ENCODE results near the gene MEX3D. TPM values are rescaled to one million over a fixed set of nuclear protein-coding genes. Genes with fewer than 3 reads are reported as not detected.

MEX3D gene
- total RNA-seq, 1 donor from 2014 or later, result 17.8 TPM

DNA sequence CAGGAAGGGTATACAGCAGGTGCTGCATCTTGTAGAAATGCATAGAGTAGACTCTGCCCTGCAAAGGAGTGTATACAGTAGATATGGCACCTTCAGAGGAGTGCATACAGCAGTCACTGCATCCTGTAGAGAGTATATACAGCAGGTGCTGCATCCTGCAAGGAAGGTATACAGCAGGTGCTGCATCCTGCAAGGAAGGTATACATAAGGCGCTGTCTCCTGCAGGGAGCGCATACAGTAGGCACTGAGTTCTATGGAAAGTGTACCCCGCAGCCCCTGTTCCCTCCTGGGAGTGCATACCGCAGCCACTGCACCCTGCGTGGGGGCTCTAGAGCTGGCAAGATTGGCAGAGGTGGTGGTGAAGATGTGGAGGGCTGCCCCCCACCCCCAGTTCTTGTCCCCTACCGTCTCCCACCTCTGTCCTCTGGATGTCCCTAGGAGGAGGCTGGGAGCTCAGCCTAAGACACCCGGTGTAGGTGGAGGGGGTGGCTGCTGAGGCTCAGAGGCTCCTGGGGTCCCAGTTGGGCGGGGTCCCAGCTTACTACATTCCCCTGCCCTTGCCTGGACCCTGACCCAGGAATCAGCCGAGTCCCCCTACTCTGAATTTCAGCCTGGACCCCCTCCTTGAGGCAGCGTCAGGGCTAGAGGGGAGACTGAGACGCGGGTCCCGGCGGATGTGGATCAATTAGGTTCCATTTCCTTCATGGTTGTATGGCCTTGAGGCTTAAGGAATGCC, 53.0 kb downstream of the MEX3D start:
- no peak for ATAC-seq

DNA sequence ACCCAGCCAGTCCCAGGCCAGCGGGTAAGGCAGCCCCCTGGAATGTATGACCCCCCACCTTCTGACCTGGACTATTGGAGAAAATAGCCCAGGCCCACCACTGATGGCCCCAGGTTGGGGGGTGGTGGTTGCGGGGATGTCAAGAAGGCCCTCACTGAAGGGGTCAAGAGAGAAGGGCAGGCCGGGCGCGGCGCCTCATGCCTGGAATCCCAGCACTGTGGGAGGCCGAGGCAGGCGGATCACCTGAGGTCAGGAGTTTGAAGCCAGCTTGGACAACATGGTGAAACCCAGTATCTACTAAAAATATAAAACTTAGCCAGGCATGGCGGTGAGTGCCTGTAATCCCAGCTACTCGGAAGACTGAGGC, 53.8 kb downstream of the MEX3D start:
- no peak for ATAC-seq

DNA sequence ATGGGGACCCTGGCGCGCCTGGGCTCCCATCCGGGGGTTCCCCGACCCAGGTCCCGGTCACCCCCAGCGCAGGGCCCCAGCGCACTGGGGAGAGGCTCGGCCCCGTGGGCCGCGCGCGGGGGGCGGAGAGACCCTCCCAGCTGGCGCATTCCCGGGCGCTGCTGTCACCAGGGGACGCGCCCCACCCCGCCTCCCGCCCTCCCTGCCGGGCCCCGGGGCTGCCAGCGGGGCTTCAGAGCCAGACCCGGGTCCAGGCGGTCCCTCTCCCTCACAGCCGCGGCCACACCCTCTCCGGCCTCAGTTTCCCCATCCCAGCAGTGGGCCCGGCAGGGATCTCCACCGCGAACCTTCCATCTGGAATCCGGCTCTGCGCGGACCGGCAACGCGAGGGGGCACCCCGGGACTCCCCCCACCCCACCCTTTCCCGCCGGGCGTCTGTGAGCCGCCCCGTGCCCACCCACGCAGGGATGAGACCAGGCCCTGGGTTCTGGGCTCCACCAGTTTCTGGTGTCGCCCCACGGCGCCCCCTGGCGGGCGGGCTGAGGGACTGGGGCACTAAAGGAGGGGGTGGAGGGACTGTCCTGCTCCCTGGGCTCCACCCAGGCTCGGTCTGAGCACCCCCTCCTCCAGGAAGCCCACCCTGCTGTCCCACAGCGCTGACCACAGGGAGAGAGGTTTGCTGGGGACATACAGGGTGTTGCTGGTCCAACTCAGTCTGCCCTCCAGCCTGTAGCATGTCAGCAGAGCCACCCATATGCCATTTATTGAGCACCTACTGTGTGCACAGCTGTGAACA, 54.4 kb downstream of the MEX3D start:
- ATAC-seq, result peak; percentile 53

DNA sequence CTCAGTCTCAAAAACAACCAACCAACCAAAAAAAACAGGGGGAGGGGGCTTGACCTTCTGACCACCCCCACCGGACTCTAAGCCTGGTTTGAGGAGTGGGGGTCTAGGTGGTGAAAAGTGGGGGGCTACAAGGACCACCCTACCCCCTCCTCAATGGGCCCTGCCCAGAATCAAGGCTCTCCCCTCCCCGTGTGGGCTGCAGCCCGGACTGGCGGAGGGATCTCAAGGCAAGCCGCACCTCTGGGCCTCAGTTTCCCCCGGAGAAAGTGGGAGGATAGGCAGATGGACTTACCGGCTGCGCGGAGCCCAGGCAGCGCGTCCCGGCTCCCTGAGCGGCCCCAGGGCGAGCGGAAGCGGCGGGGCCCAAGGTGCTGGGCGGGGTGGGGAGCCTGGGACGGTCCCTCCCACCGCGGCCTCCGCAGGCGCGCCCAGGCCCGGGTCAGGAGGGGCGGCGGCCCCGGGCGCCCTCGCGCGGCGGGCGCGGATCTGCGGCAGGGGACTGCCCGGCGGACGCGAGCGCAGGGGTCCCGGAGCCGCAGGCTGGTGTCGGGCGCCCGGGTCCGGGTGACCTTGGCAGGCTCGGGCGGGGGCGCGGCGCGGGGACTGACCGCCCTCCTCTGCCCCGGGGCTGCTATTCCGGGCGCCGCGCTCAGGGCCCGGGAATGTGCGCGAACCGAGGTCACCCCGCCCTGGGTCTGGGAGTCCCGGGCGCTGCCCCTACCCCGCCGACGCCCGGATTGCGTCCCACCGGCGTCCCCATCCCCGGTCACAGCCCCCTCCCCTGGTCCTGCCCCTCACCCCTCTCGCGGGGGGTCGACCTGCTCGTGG, 55.2 kb downstream of the MEX3D start, which contains the start of gene ADAMTSL5:
Gene ADAMTSL5 (minus strand): TSS at position 349 of the 828 bp plus-strand sequence. CDS start 2,076 bp downstream, outside the sequence.
- peak; percentile 61 for ATAC-seq

DNA sequence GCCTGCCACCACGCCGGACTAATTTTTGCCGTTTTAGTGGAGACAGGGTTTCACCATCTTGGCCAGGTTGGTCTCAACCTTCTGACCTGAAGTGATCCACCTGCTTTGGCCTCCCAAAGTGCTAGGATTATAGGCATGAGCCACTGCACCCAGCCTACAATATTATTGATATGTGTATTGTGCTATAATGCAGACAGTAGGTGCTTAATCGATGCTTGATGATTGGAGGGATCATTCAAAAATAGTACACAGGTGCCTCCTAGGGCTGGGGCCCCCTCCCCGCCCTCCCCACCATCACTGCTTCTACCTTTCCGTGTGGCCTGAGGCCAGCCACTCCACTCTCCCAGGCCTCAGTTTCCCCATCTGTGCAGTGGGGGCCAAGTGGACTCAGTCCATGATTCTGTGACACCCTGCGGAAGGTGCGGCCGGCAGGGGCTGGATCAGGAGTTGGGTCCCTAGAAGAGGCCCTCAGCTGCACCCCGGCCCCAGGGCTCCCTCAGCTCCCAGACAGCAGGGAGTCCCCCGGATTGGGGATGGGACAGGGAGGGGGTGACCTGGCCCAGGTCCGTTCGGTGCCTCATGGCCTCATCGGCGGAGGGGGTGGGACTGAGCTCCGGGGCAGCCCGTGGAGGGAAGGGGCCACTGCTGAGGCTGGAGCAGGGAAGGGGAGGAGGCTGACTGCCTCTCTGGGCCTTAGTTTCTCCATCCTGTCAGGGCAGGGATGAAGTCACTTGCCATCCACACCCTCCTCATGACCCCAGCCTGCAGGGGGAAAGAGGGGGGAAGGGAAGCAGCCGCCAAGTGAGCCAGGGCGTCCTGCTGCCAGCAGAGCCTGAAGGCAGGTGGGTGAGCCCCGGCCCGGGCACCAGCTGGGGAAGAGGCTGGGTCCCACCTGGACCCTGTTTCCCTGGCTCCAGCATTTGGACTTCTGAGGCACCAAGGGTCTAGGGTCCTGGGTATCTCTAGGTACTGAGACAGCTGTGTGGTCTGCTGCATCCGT, 56.5 kb downstream of the MEX3D start:
- no peak for ATAC-seq

DNA sequence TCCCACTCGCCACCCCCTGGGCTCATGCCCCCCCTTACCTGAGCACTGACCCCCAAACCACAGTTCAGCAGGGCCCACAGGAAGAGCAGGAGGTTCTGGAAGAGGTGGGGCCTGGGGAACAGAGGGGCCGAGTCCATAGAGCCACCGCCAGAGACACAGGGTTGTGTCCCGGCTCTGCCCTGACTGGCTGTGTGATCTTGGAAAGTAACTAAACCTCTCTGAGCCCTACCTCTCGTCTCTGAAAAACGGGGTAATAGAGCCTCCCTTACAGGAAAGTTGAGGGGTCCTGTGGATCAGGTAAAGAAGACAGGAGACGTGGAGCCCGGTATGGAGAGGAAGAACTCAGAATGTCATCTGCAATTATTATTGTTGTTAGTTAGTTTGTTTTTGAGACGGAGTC, 57.3 kb downstream of the MEX3D start:
- no peak for ATAC-seq

DNA sequence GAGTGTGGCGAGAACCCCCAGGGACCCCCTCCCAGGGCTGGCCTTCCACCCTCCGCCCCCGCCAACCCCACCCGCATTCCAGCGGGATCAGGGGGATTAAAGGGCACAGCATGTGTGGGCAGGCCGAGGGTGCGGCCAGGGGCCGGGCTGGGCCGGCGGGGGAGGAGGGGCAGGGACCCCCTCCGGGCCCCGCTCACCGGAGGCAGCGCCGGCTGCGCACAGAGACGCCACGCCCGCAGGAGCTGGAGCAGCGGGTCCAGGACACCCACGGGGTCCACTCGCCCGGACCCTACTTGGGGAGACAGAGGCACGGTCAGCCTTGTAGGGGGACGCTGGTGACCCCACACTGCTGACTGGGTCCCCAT, 57.7 kb downstream of the MEX3D start:
- peak; percentile 4 for ATAC-seq

DNA sequence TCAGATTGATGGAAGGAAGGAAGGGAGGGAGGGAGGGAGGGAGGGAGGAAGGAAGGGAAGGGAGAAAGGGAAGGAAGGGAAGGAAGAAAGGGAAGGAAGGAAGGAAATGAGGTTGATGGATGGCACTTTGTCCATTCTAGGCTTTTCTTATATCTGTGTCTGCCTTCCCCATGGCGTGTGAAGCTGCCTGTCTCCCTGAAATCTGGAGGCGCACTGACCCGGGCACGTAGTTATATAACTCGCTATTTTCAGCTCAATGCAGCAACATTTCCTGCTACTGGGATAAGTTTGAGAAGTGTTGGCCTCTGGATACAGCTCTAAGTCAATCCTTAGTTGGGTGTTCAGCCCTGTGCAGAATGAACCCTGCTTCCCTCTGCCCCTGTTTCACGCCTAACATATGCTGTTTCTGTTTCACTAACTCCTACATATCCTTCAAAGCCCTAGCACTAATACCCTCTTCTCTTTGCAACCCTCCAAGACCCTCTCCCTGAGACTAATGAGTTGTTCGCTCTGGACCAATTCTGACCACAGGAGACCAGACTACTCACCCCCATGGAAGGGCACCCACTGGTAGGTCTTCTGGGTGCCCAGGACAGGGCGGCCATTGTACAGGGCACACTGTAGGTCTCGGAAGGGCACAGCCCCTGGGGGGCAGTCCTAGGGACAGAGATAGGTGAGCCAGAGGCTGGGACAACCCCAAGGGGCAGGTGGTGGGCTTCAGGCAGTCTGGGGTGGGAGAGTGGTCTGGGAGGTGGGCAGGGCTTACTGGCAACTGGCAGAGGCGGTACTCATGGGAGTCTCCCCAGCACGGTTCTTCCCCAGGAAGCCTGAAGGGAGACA, 58.3 kb downstream of the MEX3D start:
- ATAC-seq, result no peak

DNA sequence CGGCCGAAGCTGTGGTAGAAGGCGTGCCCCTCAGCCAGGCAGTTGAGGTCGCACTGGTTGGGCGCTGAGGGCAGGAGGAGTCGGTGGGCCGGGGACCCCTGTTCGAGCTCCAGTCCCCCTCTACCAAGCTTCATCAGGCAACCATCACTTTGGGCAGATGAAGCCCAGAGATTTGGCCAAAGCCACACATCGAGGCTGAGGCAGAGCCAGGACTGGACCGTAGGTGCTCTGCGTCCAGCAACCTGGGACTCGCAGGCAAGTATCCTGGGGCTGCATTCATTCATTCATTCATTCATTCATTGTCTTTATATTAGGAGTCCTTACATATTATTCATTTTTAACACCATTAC, 59.6 kb downstream of the MEX3D start:
- no peak for ATAC-seq

DNA sequence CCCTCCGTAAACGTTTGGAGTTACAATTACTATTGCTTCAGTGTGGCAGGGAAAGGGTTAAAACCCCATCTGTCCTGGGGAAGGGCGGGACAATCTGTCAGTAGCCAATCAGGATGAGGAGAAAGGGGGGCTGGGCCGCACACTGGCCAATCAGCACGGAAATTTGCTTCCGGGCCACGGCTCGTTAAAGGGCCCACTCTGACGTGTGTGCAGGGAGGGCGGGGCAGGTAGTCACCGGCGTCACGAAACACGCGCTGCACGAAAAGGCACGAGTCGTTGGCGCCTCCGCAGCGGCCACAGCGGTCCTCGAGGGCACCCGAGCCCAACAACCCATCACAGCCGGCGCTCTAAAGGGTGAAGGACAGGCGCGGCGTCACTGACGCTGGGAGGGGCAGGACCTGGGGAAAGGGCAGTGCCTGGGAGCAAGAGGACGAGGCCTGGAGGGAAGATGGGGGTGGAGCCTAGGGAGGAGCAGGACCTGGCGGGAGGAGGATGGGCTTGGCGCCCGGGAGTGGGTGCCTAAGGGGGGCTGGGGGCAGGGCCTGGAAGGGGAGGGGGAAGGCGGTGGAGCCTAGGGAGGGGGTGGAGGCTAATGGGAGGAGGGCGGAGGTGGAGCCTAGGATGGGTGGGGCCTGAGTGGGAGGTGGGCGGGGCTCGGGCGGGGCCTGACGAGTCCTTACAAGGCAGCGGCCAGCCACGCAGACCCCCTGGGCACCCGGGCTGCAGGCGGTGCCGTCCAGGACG, 60.2 kb downstream of the MEX3D start:
- peak; percentile 83 for ATAC-seq

DNA sequence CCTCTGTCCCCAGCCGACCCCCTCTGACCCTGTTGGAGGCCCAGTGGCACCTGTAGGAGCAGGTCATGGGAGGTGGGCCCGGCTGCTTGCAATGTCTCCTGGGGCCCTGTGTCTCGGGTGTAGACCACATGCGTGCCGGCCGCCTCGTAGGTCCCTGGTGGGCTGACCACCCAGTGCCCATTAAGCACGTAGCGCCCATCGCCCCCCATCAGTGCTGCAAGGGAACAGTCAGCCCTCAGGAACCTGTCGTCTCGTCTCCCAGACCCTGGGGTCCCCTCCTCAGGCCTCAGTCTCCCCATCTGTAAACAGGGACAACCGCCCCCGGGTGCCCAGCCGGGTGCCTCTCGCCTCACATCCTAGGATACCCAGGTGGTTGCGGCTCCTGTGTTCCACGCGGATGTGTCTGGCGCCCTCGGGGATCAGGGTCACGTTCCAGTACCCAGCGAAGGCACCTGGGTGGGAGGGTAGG, 60.9 kb downstream of the MEX3D start:
- ATAC-seq, result no peak

DNA sequence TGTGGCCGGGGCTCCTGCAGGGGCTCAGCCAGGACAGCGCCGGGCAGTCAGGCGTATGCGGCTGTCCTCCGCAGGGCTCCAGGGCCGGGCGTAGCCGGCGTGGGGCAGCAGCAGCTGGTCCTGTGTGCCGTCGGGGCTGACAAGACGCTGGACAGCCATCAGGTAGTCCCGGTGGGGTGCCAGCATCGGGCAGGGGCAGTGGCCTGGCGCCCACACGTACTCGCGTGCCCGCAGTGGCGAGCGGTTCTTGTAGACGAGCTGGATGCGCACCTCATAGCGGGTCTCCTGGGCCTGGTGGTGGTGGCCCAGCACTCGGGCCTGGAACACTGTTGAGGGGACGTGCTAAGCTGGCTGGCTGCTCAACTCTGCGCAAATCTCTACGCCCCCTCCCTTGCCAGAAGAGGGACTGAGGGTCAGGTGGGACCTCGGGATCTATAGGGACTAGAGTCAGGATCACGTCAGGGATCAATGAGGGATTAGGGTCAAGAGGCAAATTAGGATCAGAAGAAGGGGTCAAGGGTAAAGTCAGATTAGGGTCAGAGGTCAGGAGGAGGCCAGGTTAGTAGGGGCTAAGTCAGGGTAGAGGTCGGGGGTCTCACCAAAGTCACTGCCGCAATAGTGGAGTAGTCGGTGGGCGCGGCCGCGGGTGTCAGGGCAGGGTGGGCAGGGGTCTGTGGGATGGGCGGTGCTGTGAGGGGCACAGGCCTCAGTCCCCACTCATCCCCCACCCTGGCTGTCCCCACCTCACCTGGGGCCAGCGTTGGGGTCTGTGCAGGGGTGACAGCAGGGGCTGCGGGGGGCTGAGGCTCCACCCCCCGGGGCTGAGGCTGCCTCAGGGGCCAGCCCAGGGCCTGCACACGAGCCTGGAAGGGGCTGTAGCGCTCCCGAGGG, 61.9 kb downstream of the MEX3D start:
- no peak for ATAC-seq

DNA sequence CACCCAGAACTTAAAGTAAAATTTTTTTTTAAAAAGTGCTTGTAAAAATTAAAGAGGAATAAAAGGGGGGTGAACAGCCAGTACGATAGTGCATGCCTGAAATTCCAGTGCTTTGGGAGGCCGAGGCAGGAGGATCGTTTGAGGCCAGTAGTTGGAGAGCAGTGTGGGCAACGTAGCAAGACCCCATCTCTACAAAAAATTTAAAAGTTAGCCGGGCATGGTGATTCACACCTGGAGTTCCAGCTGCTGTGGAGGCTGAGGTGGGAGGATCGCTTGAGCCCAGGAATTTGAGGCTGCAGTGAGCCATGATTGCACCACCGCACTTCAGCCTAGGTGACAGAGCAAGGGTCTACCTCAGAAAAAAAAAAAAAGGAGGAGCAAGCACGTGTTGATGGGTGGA, 63.1 kb downstream of the MEX3D start:
- ATAC-seq, result no peak

Other genes with a start within 250 kb of the MEX3D start
- gene NDUFS7, start 184.4 kb downstream of the MEX3D start, total RNA-seq, result 120 TPM
- gene GAMT, start 166.8 kb downstream of the MEX3D start, total RNA-seq, result 19.2 TPM
- gene DAZAP1, start 160.7 kb downstream of the MEX3D start, total RNA-seq, result 91.6 TPM
- 1,167 TPM for gene RPS15, start 129.9 kb downstream of the MEX3D start, total RNA-seq
- gene APC2, start 118.2 kb downstream of the MEX3D start, total RNA-seq, result 0.48 TPM
- gene C19orf25, start 89.1 kb downstream of the MEX3D start, total RNA-seq, result 19.2 TPM
- 1.2 TPM for gene PCSK4, start 78.0 kb downstream of the MEX3D start, total RNA-seq
- 8.5 TPM for gene REEP6, start 77.1 kb downstream of the MEX3D start, total RNA-seq
- 6.7 TPM for gene ADAMTSL5, start 55.3 kb downstream of the MEX3D start, total RNA-seq
- gene PLK5, start 44.2 kb downstream of the MEX3D start, total RNA-seq, result not detected
- 44.2 TPM for gene MBD3, start 24.5 kb upstream of the MEX3D start, total RNA-seq
- 225 TPM for gene UQCR11, start 37.1 kb upstream of the MEX3D start, total RNA-seq
- 39.5 TPM for gene TCF3, start 84.3 kb upstream of the MEX3D start, total RNA-seq
- gene ONECUT3, start 185.2 kb upstream of the MEX3D start, total RNA-seq, result not detected
- gene ATP8B3, start 244.0 kb upstream of the MEX3D start, total RNA-seq, result 1.8 TPM